ENCODE data around the gene ST6GALNAC4. TPM values are rescaled to one million over a fixed set of nuclear protein-coding genes. Genes with fewer than 3 reads are reported as not detected.

The ST6GALNAC4 gene
- polyA plus RNA-seq, 1 donor (not counting 4 experiments of a cell fraction or from before 2014, with no cell fraction given) = 5.8 TPM

DNA sequence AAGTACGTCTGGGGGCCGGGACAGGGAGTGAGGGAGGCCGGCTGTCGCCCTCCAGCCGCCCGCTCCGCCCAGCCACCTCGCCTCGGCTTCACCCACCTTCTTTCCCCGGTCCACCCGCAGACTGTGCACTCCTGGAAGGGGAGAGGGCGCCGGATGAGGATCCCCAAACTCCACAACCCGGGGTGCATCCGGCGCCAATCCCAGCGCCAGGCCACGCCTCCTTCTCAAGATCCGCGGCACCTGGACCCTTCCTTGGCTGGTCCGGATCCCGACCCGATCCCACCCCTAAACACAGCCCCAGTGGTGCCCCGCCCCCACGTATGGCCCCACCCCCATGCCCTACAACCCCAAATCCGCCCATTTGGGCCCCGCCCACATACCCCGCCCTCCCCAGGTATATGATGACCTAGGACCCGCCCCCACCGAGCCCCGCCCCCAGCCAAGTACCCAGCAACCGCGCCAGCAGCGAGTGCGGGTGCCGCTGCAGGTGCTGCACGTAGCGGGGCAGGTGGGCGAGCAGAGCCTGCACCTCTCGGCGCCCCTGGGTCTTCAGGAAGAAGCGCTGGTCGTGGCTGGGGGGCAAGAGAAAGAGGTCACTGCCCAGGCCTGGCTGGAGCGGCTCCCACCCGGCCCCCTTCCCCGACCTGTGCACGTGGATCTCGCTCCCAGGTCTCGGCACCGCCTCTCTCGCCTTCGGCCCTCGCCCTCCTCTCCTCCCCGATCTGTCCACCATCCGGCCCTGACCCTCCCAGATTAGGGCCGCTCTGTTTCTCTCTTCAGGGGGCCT is 10.6 kb upstream of the ST6GALNAC4 start:
- TF ChIP-seq EZH2 (IDR thresholded peaks at IDR 0.05; ENCODE audit: low read length) = no peak
- TF ChIP-seq, protein P1, sequence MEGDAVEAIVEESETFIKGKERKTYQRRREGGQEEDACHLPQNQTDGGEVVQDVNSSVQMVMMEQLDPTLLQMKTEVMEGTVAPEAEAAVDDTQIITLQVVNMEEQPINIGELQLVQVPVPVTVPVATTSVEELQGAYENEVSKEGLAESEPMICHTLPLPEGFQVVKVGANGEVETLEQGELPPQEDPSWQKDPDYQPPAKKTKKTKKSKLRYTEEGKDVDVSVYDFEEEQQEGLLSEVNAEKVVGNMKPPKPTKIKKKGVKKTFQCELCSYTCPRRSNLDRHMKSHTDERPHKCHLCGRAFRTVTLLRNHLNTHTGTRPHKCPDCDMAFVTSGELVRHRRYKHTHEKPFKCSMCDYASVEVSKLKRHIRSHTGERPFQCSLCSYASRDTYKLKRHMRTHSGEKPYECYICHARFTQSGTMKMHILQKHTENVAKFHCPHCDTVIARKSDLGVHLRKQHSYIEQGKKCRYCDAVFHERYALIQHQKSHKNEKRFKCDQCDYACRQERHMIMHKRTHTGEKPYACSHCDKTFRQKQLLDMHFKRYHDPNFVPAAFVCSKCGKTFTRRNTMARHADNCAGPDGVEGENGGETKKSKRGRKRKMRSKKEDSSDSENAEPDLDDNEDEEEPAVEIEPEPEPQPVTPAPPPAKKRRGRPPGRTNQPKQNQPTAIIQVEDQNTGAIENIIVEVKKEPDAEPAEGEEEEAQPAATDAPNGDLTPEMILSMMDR (optimal IDR thresholded peaks at IDR 0.05 in 1 of 3, IDR thresholded peaks at IDR 0.05 in 1 of 3, conservative IDR thresholded peaks at IDR 0.05 in 1 of 3; ENCODE audit: extremely low read depth in 1 of 3, insufficient read depth in 2 of 3, low read length in 3 of 3) = no peak
- peak overlapping the region; percentile 35 for H2AFZ ChIP-seq (ENCODE audit: control insufficient read depth, low read length)
- no peaks in the 10 kb centered on the region for H3K79me2 ChIP-seq (ENCODE audit: control insufficient read depth, insufficient read depth, low read length)
- peak overlapping the region; percentile 48 to 66 (median 59) for H3K4me3 ChIP-seq (ENCODE audit: control insufficient read depth in 2 of 3, extremely low read depth in 1 of 3, insufficient read depth in 2 of 3, low read depth in 1 of 3, low read length in 3 of 3)
- no peaks in the 10 kb centered on the region for H3K9me1 ChIP-seq (ENCODE audit: control insufficient read depth, extremely low read depth, insufficient read depth, low read length)
- no peaks in the 10 kb centered on the region for H3K9me3 ChIP-seq (ENCODE audit: control insufficient read depth, low read depth, low read length)
- peak overlapping the region; percentile 23 for H3K27ac ChIP-seq (ENCODE audit: control insufficient read depth, insufficient read depth, low read length)
- H3K4me2 ChIP-seq (ENCODE audit: control insufficient read depth, extremely low read depth, insufficient read depth, low read depth, low read length) = peak overlapping the region; percentile 77
- no peak for FAIRE-seq
- peak overlapping the region; percentile 64 for H3K9ac ChIP-seq (ENCODE audit: control insufficient read depth, extremely low read depth, insufficient read depth, low read length)
- peak; percentile 52 for DNase-seq (ENCODE audit: low read depth, low spot score)
- no peaks in the 10 kb centered on the region for H3K36me3 ChIP-seq (ENCODE audit: control insufficient read depth in 2 of 2, extremely low read depth in 1 of 2, insufficient read depth in 2 of 2, low read length in 2 of 2)
- H3K27me3 ChIP-seq (ENCODE audit: control insufficient read depth, extremely low read depth, insufficient read depth, low read length) = no peaks in the 10 kb centered on the region
- no peaks in the 10 kb centered on the region for H4K20me1 ChIP-seq (ENCODE audit: control insufficient read depth, extremely low read depth, insufficient read depth, low read length)
- H3K4me1 ChIP-seq (ENCODE audit: control insufficient read depth, extremely low read depth, insufficient read depth, low read length) = peaks cover 33% of the 10 kb centered on the region
- dilution Hi-C loops (cut with MboI; ENCODE audit: extremely low pct_ligation_motif_present, low sequenced_read_pairs) = loop anchor here (25.0 kb wide), 1 partner anchor 135 kb away; the partner anchor contains the start of genes NAIF1 and SLC25A25

DNA sequence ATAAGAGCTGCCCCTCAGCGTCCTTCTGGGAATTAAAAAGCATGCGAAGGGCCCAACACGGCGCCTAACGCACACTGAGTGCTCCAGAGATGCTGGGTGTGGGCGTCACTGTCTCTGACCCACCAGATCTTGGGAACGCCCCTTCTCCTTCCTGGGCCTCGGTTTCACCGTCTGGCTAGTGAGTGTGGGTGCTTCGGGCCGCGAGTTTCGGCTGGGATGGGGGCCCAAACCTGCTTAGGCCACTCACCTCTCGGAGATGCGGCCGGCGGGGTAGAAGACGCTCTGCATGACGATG is 10.0 kb upstream of the ST6GALNAC4 start:
- H3K9ac ChIP-seq (ENCODE audit: control insufficient read depth, extremely low read depth, insufficient read depth, low read length) = peak overlapping the region; percentile 64

More for the DNA sequence above, 10.0 kb upstream of the ST6GALNAC4 start:
- peak overlapping the region; percentile 71 for H3K4me2 ChIP-seq (ENCODE audit: control insufficient read depth, extremely low read depth, insufficient read depth, low read depth, low read length)
- H3K9me3 ChIP-seq (ENCODE audit: control insufficient read depth, low read depth, low read length) = no peaks in the 10 kb centered on the region
- peak overlapping the region; percentile 35 for H2AFZ ChIP-seq (ENCODE audit: control insufficient read depth, low read length)
- FAIRE-seq (no peak), DNase-seq (ENCODE audit: low read depth, low spot score) (no peak)
- no peaks in the 10 kb centered on the region for H3K27me3 ChIP-seq (ENCODE audit: control insufficient read depth, extremely low read depth, insufficient read depth, low read length)
- H3K9me1 ChIP-seq (ENCODE audit: control insufficient read depth, extremely low read depth, insufficient read depth, low read length) = no peaks in the 10 kb centered on the region
- H3K27ac ChIP-seq (ENCODE audit: control insufficient read depth, insufficient read depth, low read length) = peak overlapping the region; percentile 23
- peak overlapping the region; percentile 48 to 66 (median 59) for H3K4me3 ChIP-seq (ENCODE audit: control insufficient read depth in 2 of 3, extremely low read depth in 1 of 3, insufficient read depth in 2 of 3, low read depth in 1 of 3, low read length in 3 of 3)
- TF ChIP-seq, protein P1 (optimal IDR thresholded peaks at IDR 0.05 in 1 of 3, IDR thresholded peaks at IDR 0.05 in 1 of 3, conservative IDR thresholded peaks at IDR 0.05 in 1 of 3; ENCODE audit: extremely low read depth in 1 of 3, insufficient read depth in 2 of 3, low read length in 3 of 3) = no peak
- TF ChIP-seq EZH2 (IDR thresholded peaks at IDR 0.05; ENCODE audit: low read length) = no peak
- peaks cover 33% of the 10 kb centered on the region for H3K4me1 ChIP-seq (ENCODE audit: control insufficient read depth, extremely low read depth, insufficient read depth, low read length)
- H4K20me1 ChIP-seq (ENCODE audit: control insufficient read depth, extremely low read depth, insufficient read depth, low read length) = no peaks in the 10 kb centered on the region
- H3K36me3 ChIP-seq (ENCODE audit: control insufficient read depth in 2 of 2, extremely low read depth in 1 of 2, insufficient read depth in 2 of 2, low read length in 2 of 2) = no peaks in the 10 kb centered on the region
- H3K79me2 ChIP-seq (ENCODE audit: control insufficient read depth, insufficient read depth, low read length) = no peaks in the 10 kb centered on the region
- dilution Hi-C loops (cut with MboI; ENCODE audit: extremely low pct_ligation_motif_present, low sequenced_read_pairs) = loop anchor here (25.0 kb wide), 1 partner anchor 135 kb away; the partner anchor contains the start of genes NAIF1 and SLC25A25
